HL-60 (cell line): ENCODE measurements around the gene MED9.

Experiments
- DNase-seq, 2 experiments: peaks; one replicate each; pipeline ENCODE4 v3.0.0-alpha.2; 2010 to 2020; ENCODE audit warnings: low read depth in 1 of 2, low spot score in 1 of 2
- H3K27ac ChIP-seq: fragments of 250-450 bp; sonication (Bioruptor Pico); replicated peaks from 2 replicates; pipeline ENCODE4 v1.5.1; 2020; ENCODE audit warnings: mild to moderate bottlenecking, moderate library complexity
- H3K27me3 ChIP-seq: fragments of 250-450 bp; sonication (Bioruptor Pico); 2 replicates; pipeline ENCODE4 v1.5.1; 2021; ENCODE audit warnings: mild to moderate bottlenecking, moderate library complexity; ENCODE audit not compliant: insufficient read depth, poor library complexity, severe bottlenecking
- H3K4me3 ChIP-seq: replicated peaks from 2 replicates; pipeline ENCODE4 v1.5.1; 2011; ENCODE audit warnings: mild to moderate bottlenecking, control low read depth, low read length; ENCODE audit not compliant: insufficient read depth
- CTCF ChIP-seq: IDR thresholded peaks from one replicate; pipeline ENCODE4 v1.5.1; 2011; ENCODE audit warnings: low read length, control low read depth, inconsistent platforms; ENCODE audit not compliant: insufficient read depth
- GABPA ChIP-seq: IDR thresholded peaks from 2 replicates; pipeline ENCODE4 v1.6.1; 2012; ENCODE audit warnings: low read depth
- POLR2AphosphoS5 ChIP-seq: IDR thresholded peaks from 2 replicates; pipeline ENCODE4 v1.6.1; 2012; ENCODE audit warnings: low read depth
- REST ChIP-seq: IDR thresholded peaks from 2 replicates; pipeline ENCODE4 v1.6.1; 2012; ENCODE audit warnings: low read depth; ENCODE audit not compliant: insufficient replicate concordance
- SPI1 ChIP-seq: IDR thresholded peaks from 2 replicates; pipeline ENCODE4 v1.6.1; 2012; ENCODE audit warnings: low read depth, mild to moderate bottlenecking, borderline replicate concordance

Gene MED9

GRCh38 chr17:17499402-17500145 is 22.8 kb downstream of the MED9 start:
- H3K27me3 ChIP-seq = no peaks in the 10 kb centered on the region
- DNase-seq = no peak
- no peak overlapping the region for H3K27ac ChIP-seq
- H3K4me3 ChIP-seq = no peak overlapping the region
- TF ChIP-seq SPI1 = no peak

- DNase-seq = no peak
- H3K27ac ChIP-seq = no peak overlapping the region
- no peak for TF ChIP-seq POLR2AphosphoS5
- no peak for TF ChIP-seq SPI1
- TF ChIP-seq GABPA = no peak
- no peak for TF ChIP-seq REST
- no peak for TF ChIP-seq CTCF
- H3K27me3 ChIP-seq = no peaks in the 10 kb centered on the region
- no peak overlapping the region for H3K4me3 ChIP-seq
Observed at GRCh38 chr17:17500999-17501605, 24.3 kb downstream of the MED9 start.

- TF ChIP-seq REST = no peak
- no peak for TF ChIP-seq CTCF
- no peak for TF ChIP-seq POLR2AphosphoS5
- no peak for TF ChIP-seq GABPA
- TF ChIP-seq SPI1 = no peak
- DNase-seq = no peak
- H3K27ac ChIP-seq = no peak overlapping the region
- no peaks in the 10 kb centered on the region for H3K27me3 ChIP-seq
- no peak overlapping the region for H3K4me3 ChIP-seq
Observed at GRCh38 chr17:17502741-17503565, 26.2 kb downstream of the MED9 start.

GRCh38 chr17:17503566-17504130 is 26.8 kb downstream of the MED9 start:
- DNase-seq = no peak
- Histone ChIP-seq H3K27ac (no peak overlapping the region), H3K4me3 (no peak overlapping the region), H3K27me3 (no peaks in the 10 kb centered on the region)
- no peak for TF ChIP-seq GABPA
- TF ChIP-seq POLR2AphosphoS5 = no peak
- TF ChIP-seq REST = no peak
- no peak for TF ChIP-seq CTCF
